ENCODE results near the gene ZNF3. TPM values are rescaled to one million over a fixed set of nuclear protein-coding genes. Genes with fewer than 3 reads are reported as not detected.

Gene ZNF3
- total RNA-seq, 2 donors from 2014 or later, result 13.8 to 16.2 TPM

DNA sequence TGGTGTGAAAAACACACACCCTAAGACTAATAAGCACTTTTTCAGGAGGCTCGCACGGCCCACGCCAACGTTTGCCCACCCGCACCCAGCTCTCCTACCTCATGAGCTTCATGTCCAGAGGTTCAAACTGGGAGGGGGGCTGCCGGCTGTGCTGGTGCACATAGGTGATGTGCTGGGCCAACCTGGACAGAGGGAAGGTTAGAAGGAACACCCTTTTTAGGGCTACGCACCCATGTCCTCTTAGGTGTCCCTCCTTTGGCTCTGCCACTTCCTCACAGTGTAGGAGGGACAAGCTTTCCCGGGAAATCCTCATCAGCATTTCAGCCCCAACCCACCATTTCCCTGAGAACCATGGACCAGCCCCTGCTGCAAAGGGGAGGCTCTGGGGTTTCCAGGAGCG, 13.8 kb upstream of the ZNF3 start:
- DNase-seq (ENCODE audit: low spot score in 2 of 2) (no peak), ATAC-seq (no peak)
- H3K9me3 Mint-ChIP-seq, result no peaks in the 10 kb centered on the region
- H3K36me3 Mint-ChIP-seq, result peaks cover 53 to 54% of the 10 kb centered on the region in 2 donors
- H3K27ac Mint-ChIP-seq, result peak overlapping the region in 1 of 2 donors; percentile 52

- Mint-ChIP-seq H3K36me3 (peaks cover 41 to 49% of the 10 kb centered on the region in 2 donors), H3K27ac (peak overlapping the region; percentile 75 to 91), H3K9me3 (no peaks in the 10 kb centered on the region)
- DNase-seq (ENCODE audit: low spot score in 2 of 2) (no peak), ATAC-seq (no peak)
Measured at GRCh38 chr7:100093925-100094486, 12.5 kb upstream of the ZNF3 start.

- no peak for ATAC-seq
Measured at GRCh38 chr7:100093498-100093897, 12.0 kb upstream of the ZNF3 start.

GRCh38 chr7:100093054-100093453, 11.5 kb upstream of the ZNF3 start:
- H3K9me3 Mint-ChIP-seq, result no peaks in the 10 kb centered on the region
- peak overlapping the region in 1 of 2 donors; percentile 75 for H3K27ac Mint-ChIP-seq
- no peak for DNase-seq (ENCODE audit: low spot score in 2 of 2)
- H3K36me3 Mint-ChIP-seq, result peaks cover 32 to 40% of the 10 kb centered on the region in 2 donors
- ATAC-seq, result no peak

More at GRCh38 chr7:100093498-100093897, 12.0 kb upstream of the ZNF3 start:
- no peaks in the 10 kb centered on the region for H3K9me3 Mint-ChIP-seq
- peaks cover 36 to 44% of the 10 kb centered on the region in 2 donors for H3K36me3 Mint-ChIP-seq
- DNase-seq (ENCODE audit: low spot score in 2 of 2), result no peak
- peak overlapping the region; percentile 75 to 91 for H3K27ac Mint-ChIP-seq

- DNase-seq (ENCODE audit: low spot score in 2 of 2), result no peak
- peak in 1 of 2 donors; percentile 1 for ATAC-seq
- Mint-ChIP-seq H3K27ac (peak overlapping the region; percentile 67 to 85), H3K9me3 (no peaks in the 10 kb centered on the region), H3K36me3 (peaks cover 23 to 29% of the 10 kb centered on the region in 2 donors)
Measured at GRCh38 chr7:100091411-100092181, 10.1 kb upstream of the ZNF3 start.

DNA sequence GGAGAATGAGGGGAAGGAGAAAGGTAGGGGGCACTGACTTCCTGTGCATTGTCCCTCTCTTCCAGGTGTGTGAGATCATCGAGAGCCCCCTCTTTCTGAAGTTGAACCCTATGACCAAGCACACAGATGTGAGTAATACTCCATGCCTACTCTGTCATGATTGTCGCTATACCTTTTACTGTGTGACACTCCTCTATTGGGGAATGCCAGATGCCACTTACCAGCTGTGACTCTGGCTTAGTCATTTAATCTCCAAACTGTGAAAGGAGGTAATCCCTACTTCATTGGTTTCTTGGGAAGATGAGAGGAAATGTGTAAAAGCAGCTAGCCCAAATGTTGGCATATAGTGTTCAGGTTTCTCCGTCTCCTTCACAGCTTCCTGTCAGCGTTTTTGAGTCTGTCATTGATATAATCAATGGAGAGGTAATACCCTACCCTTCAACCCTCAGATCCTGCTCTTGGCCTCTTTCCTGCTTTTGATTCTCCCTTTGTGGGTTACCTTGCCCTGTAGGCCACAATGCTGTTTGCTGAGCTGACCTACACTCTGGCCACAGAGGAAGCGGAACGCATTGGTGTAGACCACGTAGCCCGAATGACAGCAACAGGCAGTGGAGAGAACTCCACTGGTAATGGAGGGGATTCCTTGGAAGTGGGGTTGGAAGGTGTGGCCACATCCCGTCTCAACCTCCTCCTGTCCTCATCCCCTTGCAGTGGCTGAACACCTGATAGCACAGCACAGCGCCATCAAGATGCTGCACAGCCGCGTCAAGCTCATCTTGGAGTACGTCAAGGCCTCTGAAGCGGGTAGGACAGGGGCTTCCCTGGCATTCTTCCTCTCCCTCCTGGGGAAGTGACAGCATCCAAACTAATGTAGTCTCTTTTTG, 9.2 kb upstream of the ZNF3 start:
- peaks cover 20 to 25% of the 10 kb centered on the region in 2 donors for H3K36me3 Mint-ChIP-seq
- H3K9me3 Mint-ChIP-seq, result no peaks in the 10 kb centered on the region
- ATAC-seq (peak; percentile 22 to 49), DNase-seq (ENCODE audit: low spot score in 2 of 2) (no peak)
- peak overlapping the region; percentile 67 to 86 for H3K27ac Mint-ChIP-seq

GRCh38 chr7:100089458-100090196, 8.1 kb upstream of the ZNF3 start:
- ATAC-seq, result no peak
- no peak for DNase-seq (ENCODE audit: low spot score in 2 of 2)
- Mint-ChIP-seq H3K27ac (peak overlapping the region; percentile 79 to 91), H3K36me3 (peaks cover 10 to 18% of the 10 kb centered on the region in 2 donors), H3K9me3 (no peaks in the 10 kb centered on the region)

- ATAC-seq (peak; percentile 67 to 68), DNase-seq (ENCODE audit: low spot score in 2 of 2) (peak; percentile 87 to 95)
- Mint-ChIP-seq H3K27ac (peak within 1 kb of the TSS; percentile 79 to 91), H3K9me3 (no peaks in the 10 kb centered on the region), H3K36me3 (peaks cover 6 to 16% of the 10 kb centered on the region in 2 donors)
Measured at GRCh38 chr7:100088621-100089457, 7.3 kb upstream of the ZNF3 start, which contains the start of gene COPS6. TSS of gene COPS6 (plus strand) at chr7:100088969. CDS start at chr7:100088991, 22 bp downstream.

- peak; percentile 3 to 20 for ATAC-seq
Measured at GRCh38 chr7:100088095-100088620, 6.6 kb upstream of the ZNF3 start.

DNA sequence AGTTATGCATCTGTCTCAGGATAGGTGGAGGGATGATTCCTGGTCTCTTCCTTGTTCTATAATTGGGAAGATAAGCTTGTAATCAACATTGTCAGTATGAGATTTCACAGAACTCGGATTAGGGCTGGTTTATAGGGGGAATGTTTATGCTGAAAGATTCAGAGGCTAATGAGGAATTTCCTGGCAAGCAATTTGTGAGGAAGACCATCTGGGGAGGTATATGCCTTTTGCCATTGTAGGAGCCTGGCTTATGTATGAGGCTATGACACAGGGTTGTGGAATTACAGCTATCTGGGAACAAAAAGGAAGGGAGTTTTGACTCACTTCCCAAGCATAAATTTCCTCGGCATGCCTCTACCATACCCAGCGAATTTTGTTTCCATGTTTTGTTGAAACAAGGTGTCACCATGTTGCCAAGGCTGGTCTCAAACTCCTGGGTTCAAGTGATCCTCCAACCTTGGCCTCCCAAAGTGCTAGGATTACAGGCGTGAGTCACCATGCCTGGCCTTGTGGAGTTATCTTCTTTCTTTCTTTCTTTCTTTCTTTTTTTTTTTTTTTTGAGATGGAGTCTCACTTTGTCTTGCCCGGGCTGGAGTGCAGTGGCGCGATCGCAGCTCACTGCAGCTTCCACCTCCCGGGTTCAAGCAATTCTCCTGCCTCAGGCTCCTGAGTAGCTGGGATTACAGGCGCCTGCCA, 5.7 kb upstream of the ZNF3 start:
- no peaks in the 10 kb centered on the region for H3K9me3 Mint-ChIP-seq
- ATAC-seq (no peak), DNase-seq (ENCODE audit: low spot score in 2 of 2) (no peak)
- peak overlapping the region in 1 of 2 donors; percentile 91 for H3K27ac Mint-ChIP-seq
- H3K36me3 Mint-ChIP-seq, result peaks cover 0 to 9% of the 10 kb centered on the region in 2 donors

More at GRCh38 chr7:100088095-100088620, 6.6 kb upstream of the ZNF3 start:
- no peak for DNase-seq (ENCODE audit: low spot score in 2 of 2)
- H3K36me3 Mint-ChIP-seq, result peaks cover 0 to 9% of the 10 kb centered on the region in 2 donors
- H3K9me3 Mint-ChIP-seq, result no peaks in the 10 kb centered on the region
- peak overlapping the region; percentile 79 to 91 for H3K27ac Mint-ChIP-seq

GRCh38 chr7:100085515-100085914, 4.0 kb upstream of the ZNF3 start:
- H3K9me3 Mint-ChIP-seq, result no peaks in the 10 kb centered on the region
- H3K27ac Mint-ChIP-seq, result no peak overlapping the region
- ATAC-seq (no peak), DNase-seq (ENCODE audit: low spot score in 2 of 2) (no peak)
- peaks cover 5 to 12% of the 10 kb centered on the region in 2 donors for H3K36me3 Mint-ChIP-seq

DNA sequence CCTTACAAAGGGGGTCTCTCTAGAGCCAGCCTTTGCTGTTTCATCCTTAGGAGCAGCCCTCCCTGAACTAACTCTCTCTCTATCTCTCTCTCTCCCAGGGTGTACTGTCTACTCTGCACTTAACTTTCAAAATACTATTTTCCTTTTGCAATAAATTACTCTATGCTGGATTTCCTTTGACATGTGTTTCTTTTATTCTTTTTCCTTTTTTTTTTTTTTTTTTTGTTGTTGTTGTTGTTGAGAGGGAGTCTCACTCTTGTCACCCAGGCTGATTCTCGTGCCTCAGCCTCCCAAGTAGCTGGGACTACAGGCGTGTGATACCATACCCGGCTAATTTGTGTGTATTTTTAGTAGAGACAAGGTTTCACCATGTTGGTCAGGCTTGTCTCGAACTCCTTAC, 1.5 kb upstream of the ZNF3 start:
- H3K9me3 Mint-ChIP-seq, result no peaks in the 10 kb centered on the region
- DNase-seq (ENCODE audit: low spot score in 2 of 2) (no peak), ATAC-seq (no peak)
- H3K27ac Mint-ChIP-seq, result peak overlapping the region; percentile 45 to 88
- H3K36me3 Mint-ChIP-seq, result peaks cover 8 to 10% of the 10 kb centered on the region in 2 donors

GRCh38 chr7:100080907-100081534, 502 bp downstream of the ZNF3 start:
- peak overlapping the region; percentile 88 to 94 for H3K27ac Mint-ChIP-seq
- DNase-seq (ENCODE audit: low spot score in 2 of 2), result no peak
- no peak for ATAC-seq
- no peaks in the 10 kb centered on the region for H3K9me3 Mint-ChIP-seq
- H3K36me3 Mint-ChIP-seq, result peaks cover 20 to 24% of the 10 kb centered on the region in 2 donors

GRCh38 chr7:100079024-100079560, 2.4 kb downstream of the ZNF3 start:
- H3K9me3 Mint-ChIP-seq, result no peaks in the 10 kb centered on the region
- H3K36me3 Mint-ChIP-seq, result peaks cover 36 to 43% of the 10 kb centered on the region in 2 donors
- DNase-seq (ENCODE audit: low spot score in 2 of 2) (no peak), ATAC-seq (no peak)
- no peak overlapping the region for H3K27ac Mint-ChIP-seq

Measured in activated naive CD4-positive, alpha-beta T cell treated with anti-CD3 and anti-CD28 coated beads, Interleukin-2, amount 50 U/mL, for 72 hours (primary cell).